HL-60 (cell line): ENCODE results near the gene DOC2B.
"Not testable (repeated sequence)": the region's sequence is repeated elsewhere in the genome, so short reads cannot be mapped to it uniquely, and the experiment has no call there.

Experiments used
- DNase-seq, 2 experiments: peaks; one replicate each; pipeline ENCODE4 v3.0.0-alpha.2; 2010 to 2020; ENCODE audit warnings: low read depth in 1 of 2, low spot score in 1 of 2
- H3K27ac ChIP-seq: fragments of 250-450 bp; sonication (Bioruptor Pico); replicated peaks from 2 replicates; pipeline ENCODE4 v1.5.1; 2020; ENCODE audit warnings: mild to moderate bottlenecking, moderate library complexity
- H3K27me3 ChIP-seq: fragments of 250-450 bp; sonication (Bioruptor Pico); 2 replicates; pipeline ENCODE4 v1.5.1; 2021; ENCODE audit warnings: mild to moderate bottlenecking, moderate library complexity; ENCODE audit not compliant: insufficient read depth, poor library complexity, severe bottlenecking
- H3K4me3 ChIP-seq: replicated peaks from 2 replicates; pipeline ENCODE4 v1.5.1; 2011; ENCODE audit warnings: mild to moderate bottlenecking, control low read depth, low read length; ENCODE audit not compliant: insufficient read depth
- GABPA ChIP-seq: IDR thresholded peaks from 2 replicates; pipeline ENCODE4 v1.6.1; 2012; ENCODE audit warnings: low read depth
- POLR2AphosphoS5 ChIP-seq: IDR thresholded peaks from 2 replicates; pipeline ENCODE4 v1.6.1; 2012; ENCODE audit warnings: low read depth
- SPI1 ChIP-seq: IDR thresholded peaks from 2 replicates; pipeline ENCODE4 v1.6.1; 2012; ENCODE audit warnings: low read depth, mild to moderate bottlenecking, borderline replicate concordance
- TF ChIP-seq, protein P1 (sequence below): IDR thresholded peaks from 2 replicates; pipeline ENCODE4 v1.6.1; 2012; ENCODE audit warnings: low read depth; ENCODE audit not compliant: insufficient replicate concordance
- TF ChIP-seq, protein P2 (sequence below): IDR thresholded peaks from one replicate; pipeline ENCODE4 v1.5.1; 2011; ENCODE audit warnings: low read length, control low read depth, inconsistent platforms; ENCODE audit not compliant: insufficient read depth

Gene DOC2B

GRCh38 chr17:204427-205147 is 23.1 kb upstream of the DOC2B start:
- DNase-seq: no peak
- Histone ChIP-seq H3K27me3 (no peaks in the 10 kb centered on the region), H3K4me3 (no peak overlapping the region), H3K27ac (no peak overlapping the region)
- TF ChIP-seq GABPA (no peak), POLR2AphosphoS5 (no peak), SPI1 (no peak)
- TF ChIP-seq, protein P1, sequence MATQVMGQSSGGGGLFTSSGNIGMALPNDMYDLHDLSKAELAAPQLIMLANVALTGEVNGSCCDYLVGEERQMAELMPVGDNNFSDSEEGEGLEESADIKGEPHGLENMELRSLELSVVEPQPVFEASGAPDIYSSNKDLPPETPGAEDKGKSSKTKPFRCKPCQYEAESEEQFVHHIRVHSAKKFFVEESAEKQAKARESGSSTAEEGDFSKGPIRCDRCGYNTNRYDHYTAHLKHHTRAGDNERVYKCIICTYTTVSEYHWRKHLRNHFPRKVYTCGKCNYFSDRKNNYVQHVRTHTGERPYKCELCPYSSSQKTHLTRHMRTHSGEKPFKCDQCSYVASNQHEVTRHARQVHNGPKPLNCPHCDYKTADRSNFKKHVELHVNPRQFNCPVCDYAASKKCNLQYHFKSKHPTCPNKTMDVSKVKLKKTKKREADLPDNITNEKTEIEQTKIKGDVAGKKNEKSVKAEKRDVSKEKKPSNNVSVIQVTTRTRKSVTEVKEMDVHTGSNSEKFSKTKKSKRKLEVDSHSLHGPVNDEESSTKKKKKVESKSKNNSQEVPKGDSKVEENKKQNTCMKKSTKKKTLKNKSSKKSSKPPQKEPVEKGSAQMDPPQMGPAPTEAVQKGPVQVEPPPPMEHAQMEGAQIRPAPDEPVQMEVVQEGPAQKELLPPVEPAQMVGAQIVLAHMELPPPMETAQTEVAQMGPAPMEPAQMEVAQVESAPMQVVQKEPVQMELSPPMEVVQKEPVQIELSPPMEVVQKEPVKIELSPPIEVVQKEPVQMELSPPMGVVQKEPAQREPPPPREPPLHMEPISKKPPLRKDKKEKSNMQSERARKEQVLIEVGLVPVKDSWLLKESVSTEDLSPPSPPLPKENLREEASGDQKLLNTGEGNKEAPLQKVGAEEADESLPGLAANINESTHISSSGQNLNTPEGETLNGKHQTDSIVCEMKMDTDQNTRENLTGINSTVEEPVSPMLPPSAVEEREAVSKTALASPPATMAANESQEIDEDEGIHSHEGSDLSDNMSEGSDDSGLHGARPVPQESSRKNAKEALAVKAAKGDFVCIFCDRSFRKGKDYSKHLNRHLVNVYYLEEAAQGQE: no peak
- TF ChIP-seq, protein P2, sequence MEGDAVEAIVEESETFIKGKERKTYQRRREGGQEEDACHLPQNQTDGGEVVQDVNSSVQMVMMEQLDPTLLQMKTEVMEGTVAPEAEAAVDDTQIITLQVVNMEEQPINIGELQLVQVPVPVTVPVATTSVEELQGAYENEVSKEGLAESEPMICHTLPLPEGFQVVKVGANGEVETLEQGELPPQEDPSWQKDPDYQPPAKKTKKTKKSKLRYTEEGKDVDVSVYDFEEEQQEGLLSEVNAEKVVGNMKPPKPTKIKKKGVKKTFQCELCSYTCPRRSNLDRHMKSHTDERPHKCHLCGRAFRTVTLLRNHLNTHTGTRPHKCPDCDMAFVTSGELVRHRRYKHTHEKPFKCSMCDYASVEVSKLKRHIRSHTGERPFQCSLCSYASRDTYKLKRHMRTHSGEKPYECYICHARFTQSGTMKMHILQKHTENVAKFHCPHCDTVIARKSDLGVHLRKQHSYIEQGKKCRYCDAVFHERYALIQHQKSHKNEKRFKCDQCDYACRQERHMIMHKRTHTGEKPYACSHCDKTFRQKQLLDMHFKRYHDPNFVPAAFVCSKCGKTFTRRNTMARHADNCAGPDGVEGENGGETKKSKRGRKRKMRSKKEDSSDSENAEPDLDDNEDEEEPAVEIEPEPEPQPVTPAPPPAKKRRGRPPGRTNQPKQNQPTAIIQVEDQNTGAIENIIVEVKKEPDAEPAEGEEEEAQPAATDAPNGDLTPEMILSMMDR: no peak

GRCh38 chr17:202501-202951 is 21.1 kb upstream of the DOC2B start:
- H3K27ac ChIP-seq: no peak overlapping the region
- H3K27me3 ChIP-seq: no peaks in the 10 kb centered on the region
- H3K4me3 ChIP-seq: no peak overlapping the region
- TF ChIP-seq GABPA: no peak
- TF ChIP-seq, protein P1: no peak
- TF ChIP-seq, protein P2: no peak
- no peak for TF ChIP-seq POLR2AphosphoS5
- no peak for TF ChIP-seq SPI1
- no peak for DNase-seq

DNA sequence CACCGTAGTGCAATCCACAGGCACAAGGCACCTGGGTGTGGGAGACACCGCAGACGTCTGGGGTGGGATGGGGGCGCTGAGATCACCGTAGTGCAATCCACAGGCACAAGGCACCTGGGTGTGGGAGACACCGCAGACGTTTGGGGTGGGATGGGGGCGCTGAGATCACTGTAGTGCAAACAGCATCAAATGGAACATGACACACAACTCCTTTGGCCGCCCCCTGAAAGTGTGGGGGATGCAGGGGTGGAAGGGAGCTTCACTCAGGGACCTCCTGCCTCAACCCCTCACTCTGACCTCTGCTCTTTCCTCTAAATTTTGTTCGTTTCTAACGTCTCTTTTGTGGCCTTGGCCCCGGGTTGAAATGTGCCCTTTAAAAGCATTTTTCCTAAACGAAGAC is 20.3 kb upstream of the DOC2B start:
- not testable (repeated sequence) for H3K27me3 ChIP-seq

DNA sequence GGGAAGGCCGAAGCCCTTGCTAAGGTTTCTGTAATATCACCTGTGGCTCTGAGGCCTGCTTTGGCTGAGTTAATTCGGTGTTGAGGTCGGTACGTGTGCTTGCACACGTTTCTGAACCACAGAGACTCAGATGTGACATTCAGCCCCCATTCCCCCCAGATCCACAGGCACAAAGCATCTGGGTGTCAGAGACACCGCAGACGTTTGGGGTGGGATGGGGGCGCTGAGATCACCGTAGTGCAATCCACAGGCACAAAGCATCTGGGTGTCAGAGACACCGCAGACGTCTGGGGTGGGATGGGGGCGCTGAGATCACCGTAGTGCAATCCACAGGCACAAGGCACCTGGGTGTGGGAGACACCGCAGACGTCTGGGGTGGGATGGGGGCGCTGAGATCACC is 19.8 kb upstream of the DOC2B start:
- DNase-seq, H3K4me3 ChIP-seq, H3K27ac ChIP-seq, H3K27me3 ChIP-seq: not testable (repeated sequence)

More for the DNA sequence above, 20.3 kb upstream of the DOC2B start:
- H3K4me3 ChIP-seq, H3K27ac ChIP-seq, DNase-seq: not testable (repeated sequence)

DNA sequence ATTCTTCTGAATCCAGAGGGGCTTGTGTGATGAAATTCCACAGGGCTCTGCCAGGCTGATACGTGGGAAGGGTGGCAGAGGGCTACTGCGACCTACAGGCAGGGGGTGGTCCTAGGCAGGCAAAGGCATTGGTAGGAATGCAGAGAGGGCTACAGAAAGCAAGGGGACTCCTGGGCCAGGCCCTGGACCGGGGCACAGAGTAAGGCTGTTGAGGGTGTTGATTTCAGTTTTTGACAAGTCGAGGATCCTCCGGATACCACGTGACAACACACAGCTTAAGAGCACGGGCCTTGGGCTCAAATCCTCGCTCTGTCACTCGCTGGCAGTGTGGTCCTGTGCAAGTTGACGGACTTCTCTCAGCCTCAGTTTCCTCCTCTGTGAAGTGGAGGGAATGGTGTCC is 19.1 kb upstream of the DOC2B start:
- Histone ChIP-seq H3K27ac (no peak overlapping the region), H3K27me3 (no peaks in the 10 kb centered on the region), H3K4me3 (no peak overlapping the region)
- DNase-seq: no peak
- TF ChIP-seq POLR2AphosphoS5: no peak
- TF ChIP-seq, protein P2: no peak
- TF ChIP-seq SPI1: no peak
- no peak for TF ChIP-seq GABPA
- TF ChIP-seq, protein P1: no peak
